WTC11 (cell line): Measurements from ENCODE around the gene TSBP1. TPM values are rescaled to one million over a fixed set of nuclear protein-coding genes. Genes with fewer than 3 reads are reported as not detected.

Source experiments
- ATAC-seq: fragments of 200-7000 bp; cut with Tn5 transposase; 2 replicates; pipeline ENCODE4 v1.10.0; 2021; ENCODE audit warnings: mild to moderate bottlenecking, moderate library complexity
- CTCF ChIA-PET: fragments of 300-600 bp; sonication (Branson Sonifier 250); formaldehyde crosslinking; loops from one replicate; lab custom pipeline; 2021; ENCODE audit warnings: antibody characterized with exemption; lab: Charles Lee
- POLR2A ChIA-PET: fragments of 350-600 bp; sonication (Branson Sonifier 250); formaldehyde crosslinking; loops from one replicate; lab custom pipeline; 2021; ENCODE audit warnings: antibody characterized with exemption; lab: Charles Lee
- DNase-seq: peaks from one replicate; pipeline ENCODE4 v3.0.0; 2021; ENCODE audit warnings: low spot score
- H3K27ac Mint-ChIP-seq: 2 replicates; pipeline ENCODE4 v1.8.0; 2021; ENCODE audit warnings: mixed read lengths
- H3K27me3 Mint-ChIP-seq: 2 replicates; pipeline ENCODE4 v1.8.0; 2021; ENCODE audit warnings: low read depth, mild to moderate bottlenecking, moderate library complexity, mixed read lengths
- H3K36me3 Mint-ChIP-seq: 2 replicates; pipeline ENCODE4 v1.8.0; 2021; ENCODE audit warnings: mixed read lengths
- H3K4me1 Mint-ChIP-seq: 2 replicates; pipeline ENCODE4 v1.8.0; 2022; ENCODE audit warnings: mixed read lengths
- H3K4me3 Mint-ChIP-seq: 2 replicates; pipeline ENCODE4 v1.8.0; 2021; ENCODE audit warnings: mild to moderate bottlenecking, moderate library complexity, mixed read lengths
- H3K9me3 Mint-ChIP-seq: 2 replicates; pipeline ENCODE4 v1.8.0; 2021; ENCODE audit warnings: mixed read lengths
- AFF4 ChIP-seq: sonication (generic); formaldehyde crosslinking; IDR thresholded peaks from 2 replicates; pipeline ENCODE4 v1.8.1; 2023; ENCODE audit warnings: mild to moderate bottlenecking, missing genetic modification reagents, borderline replicate concordance
- EMX1 ChIP-seq: fragments of 250-450 bp; sonication (Bioruptor Pico); IDR thresholded peaks from 2 replicates; pipeline ENCODE4 v1.8.0; 2021; ENCODE audit warnings: mild to moderate bottlenecking
- ESRRA ChIP-seq: sonication (generic); formaldehyde crosslinking; IDR thresholded peaks from 2 replicates; pipeline ENCODE4 v1.8.1; 2022; ENCODE audit warnings: mild to moderate bottlenecking, missing genetic modification reagents, borderline replicate concordance
- FOXJ3 ChIP-seq: sonication (generic); formaldehyde crosslinking; IDR thresholded peaks from 2 replicates; pipeline ENCODE4 v1.9.0; 2021; ENCODE audit warnings: missing genetic modification reagents, mild to moderate bottlenecking, borderline replicate concordance
- JAZF1 ChIP-seq: fragments of 250-450 bp; sonication (Bioruptor Pico); IDR thresholded peaks from 2 replicates; pipeline ENCODE4 v1.9.0; 2021; ENCODE audit warnings: moderate library complexity, mild to moderate bottlenecking, inconsistent platforms
- KAT7 ChIP-seq: sonication (generic); formaldehyde crosslinking; IDR thresholded peaks from 2 replicates; pipeline ENCODE4 v1.8.1; 2023; ENCODE audit warnings: missing genetic modification reagents, mild to moderate bottlenecking, borderline replicate concordance
- NFYB ChIP-seq: sonication (generic); formaldehyde crosslinking; conservative IDR thresholded peaks from 2 replicates; pipeline ENCODE4 v1.8.0; 2022; ENCODE audit warnings: low read depth, missing genetic modification reagents
- NR3C1 ChIP-seq: sonication (generic); formaldehyde crosslinking; conservative IDR thresholded peaks from 2 replicates; pipeline ENCODE4 v1.8.1; 2023; ENCODE audit warnings: low read depth, mild to moderate bottlenecking, missing genetic modification reagents
- PRRX2 ChIP-seq: fragments of 250-450 bp; sonication (Bioruptor Pico); IDR thresholded peaks from 2 replicates; pipeline ENCODE4 v1.8.0; 2021; ENCODE audit warnings: mild to moderate bottlenecking
- SP1 ChIP-seq: sonication (generic); formaldehyde crosslinking; conservative IDR thresholded peaks from 2 replicates; pipeline ENCODE4 v1.8.1; 2022; ENCODE audit warnings: missing genetic modification reagents
- TEAD4 ChIP-seq: sonication (generic); formaldehyde crosslinking; IDR thresholded peaks from 2 replicates; pipeline ENCODE4 v1.8.0; 2022; ENCODE audit warnings: mild to moderate bottlenecking, missing genetic modification reagents
- TP53 ChIP-seq: sonication (generic); formaldehyde crosslinking; IDR thresholded peaks from 2 replicates; pipeline ENCODE4 v1.8.1; 2023; ENCODE audit warnings: mild to moderate bottlenecking, missing genetic modification reagents
- ZNF263 ChIP-seq: sonication (generic); formaldehyde crosslinking; IDR thresholded peaks from 2 replicates; pipeline ENCODE4 v1.8.1; 2022; ENCODE audit warnings: low read depth, mild to moderate bottlenecking, moderate library complexity, missing genetic modification reagents
- total RNA-seq: library from RNA; stranded (reverse); gene quantifications from 3 replicates; pipeline ENCODE4 v1.2.3, GENCODE V29; 2021
- TF ChIP-seq, protein P1 (sequence below): sonication (generic); formaldehyde crosslinking; IDR thresholded peaks from 2 replicates; pipeline ENCODE4 v1.8.1; 2023; ENCODE audit warnings: mild to moderate bottlenecking, missing genetic modification reagents
- TF ChIP-seq, protein P2 (sequence below): sonication (generic); formaldehyde crosslinking; IDR thresholded peaks from 2 replicates; pipeline ENCODE4 v1.8.1; 2022; ENCODE audit warnings: low read depth, mild to moderate bottlenecking, moderate library complexity, missing genetic modification reagents, borderline replicate concordance
- TF ChIP-seq, protein P3 (sequence below): fragments of 250-450 bp; sonication (Bioruptor Pico); conservative IDR thresholded peaks from 2 replicates; pipeline ENCODE4 v1.9.0; 2021; ENCODE audit warnings: mild to moderate bottlenecking
- TF ChIP-seq, protein P4 (sequence below): fragments of 200-600 bp; IDR thresholded peaks from 2 replicates; pipeline ENCODE4 v1.8.0; 2022; ENCODE audit warnings: antibody characterized with exemption

The TSBP1 gene
- total RNA-seq, 1 experiment from 2014 or later: not detected

DNA sequence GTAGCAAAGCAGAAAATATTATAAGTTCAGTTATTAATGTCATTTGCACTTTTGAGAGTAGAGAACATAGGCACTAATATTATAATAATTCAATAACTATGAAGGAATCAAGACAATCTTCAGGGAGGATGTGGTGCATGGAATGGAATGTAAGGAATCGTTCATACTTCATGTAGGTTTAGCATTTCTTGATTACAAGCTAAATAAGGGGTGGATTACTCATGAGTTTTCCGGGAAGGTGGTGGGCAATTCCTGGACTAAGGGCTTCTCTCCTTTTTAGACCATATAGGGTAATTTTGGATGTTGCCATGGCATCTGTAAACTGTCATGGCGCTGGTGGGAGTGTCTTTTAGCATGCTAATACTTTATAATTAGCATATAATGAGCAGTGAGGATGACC, 44.3 kb upstream of the TSBP1 start:
- DNase-seq (no peak), ATAC-seq (no peak)
- POLR2A ChIA-PET: no interaction called here
- Mint-ChIP-seq H3K27ac (no peak overlapping the region), H3K4me1 (peaks cover 7% of the 10 kb centered on the region; the same call in 1 of the 2 replicates), H3K9me3 (no peaks in the 10 kb centered on the region), H3K4me3 (peak overlapping the region; percentile 64; the same call in 1 of the 2 replicates), H3K27me3 (peaks cover 37% of the 10 kb centered on the region), H3K36me3 (no peaks in the 10 kb centered on the region)
- TF ChIP-seq FOXJ3: no peak
- TF ChIP-seq TP53 (CRISPR knock-in tag): no peak
- TF ChIP-seq AFF4 (CRISPR knock-in tag): no peak
- TF ChIP-seq KAT7 (CRISPR knock-in tag): no peak
- no peak for TF ChIP-seq JAZF1 (CRISPR knock-in tag)
- TF ChIP-seq, protein P1, sequence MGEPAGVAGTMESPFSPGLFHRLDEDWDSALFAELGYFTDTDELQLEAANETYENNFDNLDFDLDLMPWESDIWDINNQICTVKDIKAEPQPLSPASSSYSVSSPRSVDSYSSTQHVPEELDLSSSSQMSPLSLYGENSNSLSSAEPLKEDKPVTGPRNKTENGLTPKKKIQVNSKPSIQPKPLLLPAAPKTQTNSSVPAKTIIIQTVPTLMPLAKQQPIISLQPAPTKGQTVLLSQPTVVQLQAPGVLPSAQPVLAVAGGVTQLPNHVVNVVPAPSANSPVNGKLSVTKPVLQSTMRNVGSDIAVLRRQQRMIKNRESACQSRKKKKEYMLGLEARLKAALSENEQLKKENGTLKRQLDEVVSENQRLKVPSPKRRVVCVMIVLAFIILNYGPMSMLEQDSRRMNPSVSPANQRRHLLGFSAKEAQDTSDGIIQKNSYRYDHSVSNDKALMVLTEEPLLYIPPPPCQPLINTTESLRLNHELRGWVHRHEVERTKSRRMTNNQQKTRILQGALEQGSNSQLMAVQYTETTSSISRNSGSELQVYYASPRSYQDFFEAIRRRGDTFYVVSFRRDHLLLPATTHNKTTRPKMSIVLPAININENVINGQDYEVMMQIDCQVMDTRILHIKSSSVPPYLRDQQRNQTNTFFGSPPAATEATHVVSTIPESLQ (CRISPR knock-in tag): no peak
- no peak for TF ChIP-seq ZNF263 (CRISPR knock-in tag)
- no peak for TF ChIP-seq NFYB (CRISPR knock-in tag)
- TF ChIP-seq, protein P2, sequence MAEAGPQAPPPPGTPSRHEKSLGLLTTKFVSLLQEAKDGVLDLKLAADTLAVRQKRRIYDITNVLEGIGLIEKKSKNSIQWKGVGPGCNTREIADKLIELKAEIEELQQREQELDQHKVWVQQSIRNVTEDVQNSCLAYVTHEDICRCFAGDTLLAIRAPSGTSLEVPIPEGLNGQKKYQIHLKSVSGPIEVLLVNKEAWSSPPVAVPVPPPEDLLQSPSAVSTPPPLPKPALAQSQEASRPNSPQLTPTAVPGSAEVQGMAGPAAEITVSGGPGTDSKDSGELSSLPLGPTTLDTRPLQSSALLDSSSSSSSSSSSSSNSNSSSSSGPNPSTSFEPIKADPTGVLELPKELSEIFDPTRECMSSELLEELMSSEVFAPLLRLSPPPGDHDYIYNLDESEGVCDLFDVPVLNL (CRISPR knock-in tag): no peak
- CTCF ChIA-PET: interaction anchor here (1.0 kb wide), 1 partner anchor 370 kb away, joined by 3 read pairs; no protein-coding TSS in a partner anchor

DNA sequence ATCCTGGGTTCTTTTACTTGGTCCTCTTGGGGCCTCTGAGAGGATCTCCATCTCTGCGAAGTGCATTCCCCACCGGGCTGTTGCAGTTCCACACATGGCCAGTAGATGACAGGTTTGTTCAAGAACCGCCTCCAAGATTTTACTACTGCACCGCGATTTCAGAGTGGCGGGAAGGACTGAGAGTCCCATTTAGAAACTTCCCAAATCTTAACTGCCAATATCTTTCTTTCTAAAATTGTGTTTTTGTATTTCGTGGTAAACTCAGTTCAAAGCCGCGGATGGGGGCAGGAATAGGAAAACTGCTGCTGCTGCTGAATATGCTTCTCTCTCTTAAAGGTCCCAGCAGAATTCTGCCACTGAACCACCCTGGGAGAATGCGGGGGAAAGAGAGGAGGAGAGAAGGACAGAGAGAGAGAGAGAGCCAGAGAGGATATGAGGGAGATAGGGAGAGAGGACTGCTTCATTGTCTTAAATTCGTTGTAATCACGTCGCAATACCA, 43.9 kb upstream of the TSBP1 start:
- Mint-ChIP-seq H3K27ac (no peak overlapping the region), H3K36me3 (no peaks in the 10 kb centered on the region), H3K4me3 (peak overlapping the region; percentile 64), H3K9me3 (no peaks in the 10 kb centered on the region), H3K27me3 (peaks cover 39% of the 10 kb centered on the region), H3K4me1 (peaks cover 7% of the 10 kb centered on the region; the same call in 1 of the 2 replicates)
- CTCF ChIA-PET: interaction anchor here (1.0 to 3.1 kb wide), 2 partner anchors 285 to 370 kb away, joined by 3 to 17 read pairs; no protein-coding TSS in a partner anchor
- ATAC-seq (peak; percentile 79), DNase-seq (peak; percentile 86)
- no peak for TF ChIP-seq ESRRA
- TF ChIP-seq, protein P3, sequence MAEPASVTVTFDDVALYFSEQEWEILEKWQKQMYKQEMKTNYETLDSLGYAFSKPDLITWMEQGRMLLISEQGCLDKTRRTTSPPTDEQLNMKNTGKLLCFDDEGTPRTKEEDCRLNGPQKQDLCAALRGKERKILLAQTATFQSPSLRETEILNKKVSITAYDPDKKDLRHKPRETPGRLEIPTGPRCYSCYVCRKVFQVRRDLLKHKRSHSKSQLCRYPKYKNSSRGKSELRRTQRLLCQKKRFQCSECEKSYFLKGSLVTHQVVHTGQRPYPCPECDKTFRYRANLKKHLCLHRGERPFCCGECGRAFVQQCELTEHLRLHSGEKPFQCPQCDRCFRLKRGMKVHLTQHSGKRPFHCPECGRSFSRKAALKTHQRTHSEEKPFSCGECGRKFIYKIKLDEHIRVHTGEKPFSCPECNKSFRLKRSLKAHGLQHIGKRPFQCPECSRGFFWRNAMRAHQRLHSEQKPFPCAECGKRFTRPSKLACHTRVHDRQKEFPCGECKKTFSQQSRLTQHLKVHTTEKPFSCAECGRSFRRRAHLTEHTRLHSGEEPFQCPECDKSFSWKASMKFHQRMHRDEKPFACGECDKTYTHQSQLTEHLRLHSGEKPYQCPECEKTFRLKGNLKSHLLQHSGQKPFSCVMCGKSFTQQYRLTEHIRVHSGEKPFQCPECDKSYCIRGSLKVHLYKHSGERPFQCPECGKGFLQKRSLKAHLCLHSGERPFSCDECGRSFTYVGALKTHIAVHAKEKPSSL (CRISPR knock-in tag): no peak
- TF ChIP-seq NR3C1 (CRISPR knock-in tag): no peak
- TF ChIP-seq, protein P4, sequence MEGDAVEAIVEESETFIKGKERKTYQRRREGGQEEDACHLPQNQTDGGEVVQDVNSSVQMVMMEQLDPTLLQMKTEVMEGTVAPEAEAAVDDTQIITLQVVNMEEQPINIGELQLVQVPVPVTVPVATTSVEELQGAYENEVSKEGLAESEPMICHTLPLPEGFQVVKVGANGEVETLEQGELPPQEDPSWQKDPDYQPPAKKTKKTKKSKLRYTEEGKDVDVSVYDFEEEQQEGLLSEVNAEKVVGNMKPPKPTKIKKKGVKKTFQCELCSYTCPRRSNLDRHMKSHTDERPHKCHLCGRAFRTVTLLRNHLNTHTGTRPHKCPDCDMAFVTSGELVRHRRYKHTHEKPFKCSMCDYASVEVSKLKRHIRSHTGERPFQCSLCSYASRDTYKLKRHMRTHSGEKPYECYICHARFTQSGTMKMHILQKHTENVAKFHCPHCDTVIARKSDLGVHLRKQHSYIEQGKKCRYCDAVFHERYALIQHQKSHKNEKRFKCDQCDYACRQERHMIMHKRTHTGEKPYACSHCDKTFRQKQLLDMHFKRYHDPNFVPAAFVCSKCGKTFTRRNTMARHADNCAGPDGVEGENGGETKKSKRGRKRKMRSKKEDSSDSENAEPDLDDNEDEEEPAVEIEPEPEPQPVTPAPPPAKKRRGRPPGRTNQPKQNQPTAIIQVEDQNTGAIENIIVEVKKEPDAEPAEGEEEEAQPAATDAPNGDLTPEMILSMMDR: peak; percentile 93
- no peak for TF ChIP-seq PRRX2
- TF ChIP-seq TEAD4 (CRISPR knock-in tag): no peak
- TF ChIP-seq SP1 (CRISPR knock-in tag): no peak
- TF ChIP-seq EMX1 (CRISPR knock-in tag): no peak
- POLR2A ChIA-PET: no interaction called here
